T-helper 22 cell (primary cell): Measurements from ENCODE around the gene NFU1.
"Not testable (repeated sequence)": the region's sequence is repeated elsewhere in the genome, so short reads cannot be mapped to it uniquely, and the experiment has no call there.

Experiments used
- DNase-seq: peaks from one replicate; pipeline ENCODE4 v3.0.0-alpha.2; 2020; ENCODE audit warnings: low read depth

NFU1 gene

GRCh38 chr2:69450735-69451416, 13.6 kb upstream of the NFU1 start:
- DNase-seq = no peak

- no peak for DNase-seq
Observed at GRCh38 chr2:69449906-69450305, 12.7 kb upstream of the NFU1 start.

- DNase-seq = not testable (repeated sequence)
Observed at GRCh38 chr2:69443673-69444072, 6.4 kb upstream of the NFU1 start.

GRCh38 chr2:69439499-69439898, 2.3 kb upstream of the NFU1 start:
- DNase-seq = not testable (repeated sequence)

GRCh38 chr2:69438580-69438979, 1.3 kb upstream of the NFU1 start:
- DNase-seq = no peak

- no peak for DNase-seq
Observed at GRCh38 chr2:69437751-69438154, 518 bp upstream of the NFU1 start.

- no peak for DNase-seq
Observed at GRCh38 chr2:69436596-69436937, 668 bp downstream of the NFU1 start.

GRCh38 chr2:69434753-69435152, 2.5 kb downstream of the NFU1 start:
- no peak for DNase-seq

- no peak for DNase-seq
Observed at GRCh38 chr2:69429491-69430183, 7.6 kb downstream of the NFU1 start.

- no peak for DNase-seq
Observed at GRCh38 chr2:69428981-69429380, 8.3 kb downstream of the NFU1 start.

GRCh38 chr2:69424419-69424818, 12.8 kb downstream of the NFU1 start:
- DNase-seq = no peak

GRCh38 chr2:69422198-69422597, 15.0 kb downstream of the NFU1 start:
- DNase-seq = no peak

- DNase-seq = not testable (repeated sequence)
Observed at GRCh38 chr2:69419111-69419510, 18.1 kb downstream of the NFU1 start.

GRCh38 chr2:69416147-69416546, 21.1 kb downstream of the NFU1 start:
- DNase-seq = no peak

GRCh38 chr2:69411120-69411519, 26.1 kb downstream of the NFU1 start:
- DNase-seq = no peak

GRCh38 chr2:69405306-69405705, 31.9 kb downstream of the NFU1 start:
- no peak for DNase-seq

GRCh38 chr2:69400121-69400520, 37.1 kb downstream of the NFU1 start:
- no peak for DNase-seq

GRCh38 chr2:69397234-69397633, 40.0 kb downstream of the NFU1 start:
- no peak for DNase-seq

GRCh38 chr2:69395866-69396265, 41.4 kb downstream of the NFU1 start:
- DNase-seq = no peak

GRCh38 chr2:69393963-69394362, 43.3 kb downstream of the NFU1 start:
- DNase-seq = no peak

- no peak for DNase-seq
Observed at GRCh38 chr2:69390471-69390870, 46.8 kb downstream of the NFU1 start.

GRCh38 chr2:69390001-69390400, 47.2 kb downstream of the NFU1 start:
- DNase-seq = no peak

- no peak for DNase-seq
Observed at GRCh38 chr2:69389271-69389670, 48.0 kb downstream of the NFU1 start.
